ENCODE measurements around the gene SLPI. TPM values are rescaled to one million over a fixed set of nuclear protein-coding genes. Genes with fewer than 3 reads are reported as not detected.

SLPI gene
- polyA plus RNA-seq, 1 experiment, result 0.21 TPM

DNA sequence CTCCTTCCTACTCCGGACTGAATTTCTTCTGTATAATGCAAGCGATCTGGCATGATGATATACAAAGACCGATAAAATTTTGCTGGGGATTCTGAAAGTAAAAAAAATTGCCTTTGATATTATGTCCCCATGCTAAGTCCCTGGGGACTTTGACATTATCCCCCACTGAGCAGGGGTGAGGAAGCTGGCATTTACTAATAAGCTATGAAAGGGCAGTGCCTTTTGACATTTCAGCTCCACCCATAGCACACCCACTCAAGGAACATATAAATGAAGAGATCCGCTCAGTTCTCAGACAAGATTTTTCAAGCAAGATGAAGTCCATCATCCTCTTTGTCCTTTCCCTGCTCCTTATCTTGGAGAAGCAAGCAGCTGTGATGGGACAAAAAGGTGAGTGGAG, 33.3 kb downstream of the SLPI start, which contains the start of gene SEMG2:
SEMG2 (plus strand) TSS at position 298 of the 400 bp plus-strand sequence; CDS start at position 315, 17 bp downstream.
- TF ChIP-seq, protein P1, sequence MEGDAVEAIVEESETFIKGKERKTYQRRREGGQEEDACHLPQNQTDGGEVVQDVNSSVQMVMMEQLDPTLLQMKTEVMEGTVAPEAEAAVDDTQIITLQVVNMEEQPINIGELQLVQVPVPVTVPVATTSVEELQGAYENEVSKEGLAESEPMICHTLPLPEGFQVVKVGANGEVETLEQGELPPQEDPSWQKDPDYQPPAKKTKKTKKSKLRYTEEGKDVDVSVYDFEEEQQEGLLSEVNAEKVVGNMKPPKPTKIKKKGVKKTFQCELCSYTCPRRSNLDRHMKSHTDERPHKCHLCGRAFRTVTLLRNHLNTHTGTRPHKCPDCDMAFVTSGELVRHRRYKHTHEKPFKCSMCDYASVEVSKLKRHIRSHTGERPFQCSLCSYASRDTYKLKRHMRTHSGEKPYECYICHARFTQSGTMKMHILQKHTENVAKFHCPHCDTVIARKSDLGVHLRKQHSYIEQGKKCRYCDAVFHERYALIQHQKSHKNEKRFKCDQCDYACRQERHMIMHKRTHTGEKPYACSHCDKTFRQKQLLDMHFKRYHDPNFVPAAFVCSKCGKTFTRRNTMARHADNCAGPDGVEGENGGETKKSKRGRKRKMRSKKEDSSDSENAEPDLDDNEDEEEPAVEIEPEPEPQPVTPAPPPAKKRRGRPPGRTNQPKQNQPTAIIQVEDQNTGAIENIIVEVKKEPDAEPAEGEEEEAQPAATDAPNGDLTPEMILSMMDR (IDR thresholded peaks at IDR 0.05; ENCODE audit: insufficient read depth, low read depth, low read length), result no peak
- CTCF ChIA-PET, result interaction anchor here (1.6 kb wide), 1 partner anchor 177 kb away, joined by 5 read pairs; no protein-coding TSS in a partner anchor
- Histone ChIP-seq H3K36me3 (ENCODE audit: control insufficient read depth, insufficient read depth, low read length) (no peaks in the 10 kb centered on the region), H3K27me3 (ENCODE audit: control insufficient read depth, insufficient read depth, low read length) (peaks cover 5% of the 10 kb centered on the region), H3K4me3 (ENCODE audit: low read depth, low read length) (no peak within 1 kb of the TSS)
- POLR2A ChIA-PET, result no interaction called here
- DNase-seq (ENCODE audit: low read depth), result no peak

DNA sequence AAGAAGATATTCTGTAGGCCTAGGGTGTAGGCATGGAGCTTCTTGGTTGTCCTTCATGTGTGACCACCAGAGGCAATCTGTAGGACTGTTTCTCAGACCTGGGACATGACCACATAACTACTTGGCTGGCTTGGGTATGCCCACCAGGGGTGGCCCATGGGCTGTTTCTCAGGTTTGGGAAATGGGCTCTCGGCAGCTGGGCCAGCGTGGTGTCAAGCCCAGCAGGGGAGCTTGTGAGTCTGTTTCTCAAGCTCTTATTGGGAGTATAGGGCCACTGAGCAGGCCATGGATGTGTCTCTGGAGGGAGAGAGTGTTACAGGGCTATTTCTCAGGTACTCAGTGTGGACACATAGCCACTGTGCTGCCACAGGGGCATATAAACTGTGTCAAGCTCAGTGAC, 35.7 kb downstream of the SLPI start:
- DNase-seq (ENCODE audit: low read depth), result no peak
- TF ChIP-seq, protein P1 (IDR thresholded peaks at IDR 0.05; ENCODE audit: insufficient read depth, low read depth, low read length), result no peak
- POLR2A ChIA-PET, result no interaction called here
- CTCF ChIA-PET, result interaction anchor here (1.0 to 1.3 kb wide), 2 partner anchors 14 to 72 kb away, joined by 3 to 5 read pairs; no protein-coding TSS in a partner anchor
- no peak overlapping the region for H3K4me3 ChIP-seq (ENCODE audit: low read depth, low read length)
- peaks cover 5% of the 10 kb centered on the region for H3K27me3 ChIP-seq (ENCODE audit: control insufficient read depth, insufficient read depth, low read length)
- no peaks in the 10 kb centered on the region for H3K36me3 ChIP-seq (ENCODE audit: control insufficient read depth, insufficient read depth, low read length)

DNA sequence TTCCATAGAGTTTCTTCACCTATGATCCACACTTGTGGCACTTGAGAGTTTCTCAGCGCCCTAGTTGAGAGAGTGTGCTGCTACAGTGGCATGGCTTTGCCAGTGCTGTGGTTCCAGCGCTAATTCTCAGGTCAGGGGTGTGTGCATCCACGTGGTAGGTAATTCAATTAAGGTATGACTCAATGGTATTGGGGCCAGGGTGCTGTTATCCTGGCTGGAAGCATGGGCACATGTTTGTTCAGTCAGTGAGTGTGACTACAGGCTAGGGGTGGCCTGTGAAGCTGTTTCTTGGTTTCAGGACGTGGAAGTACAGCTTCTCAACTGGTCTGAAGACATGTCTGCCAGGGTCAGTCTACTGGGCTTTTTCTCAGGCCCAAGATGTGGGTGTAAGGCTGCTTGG, 36.2 kb downstream of the SLPI start:
- no peak overlapping the region for H3K4me3 ChIP-seq (ENCODE audit: low read depth, low read length)
- peaks cover 5% of the 10 kb centered on the region for H3K27me3 ChIP-seq (ENCODE audit: control insufficient read depth, insufficient read depth, low read length)
- no peaks in the 10 kb centered on the region for H3K36me3 ChIP-seq (ENCODE audit: control insufficient read depth, insufficient read depth, low read length)
- ChIA-PET CTCF (interaction anchor here (1.0 to 1.3 kb wide), 3 partner anchors 15 to 72 kb away, joined by 3 to 5 read pairs (median 3); no protein-coding TSS in a partner anchor), POLR2A (no interaction called here)
- TF ChIP-seq, protein P1 (IDR thresholded peaks at IDR 0.05; ENCODE audit: insufficient read depth, low read depth, low read length), result no peak
- no peak for DNase-seq (ENCODE audit: low read depth)

DNA sequence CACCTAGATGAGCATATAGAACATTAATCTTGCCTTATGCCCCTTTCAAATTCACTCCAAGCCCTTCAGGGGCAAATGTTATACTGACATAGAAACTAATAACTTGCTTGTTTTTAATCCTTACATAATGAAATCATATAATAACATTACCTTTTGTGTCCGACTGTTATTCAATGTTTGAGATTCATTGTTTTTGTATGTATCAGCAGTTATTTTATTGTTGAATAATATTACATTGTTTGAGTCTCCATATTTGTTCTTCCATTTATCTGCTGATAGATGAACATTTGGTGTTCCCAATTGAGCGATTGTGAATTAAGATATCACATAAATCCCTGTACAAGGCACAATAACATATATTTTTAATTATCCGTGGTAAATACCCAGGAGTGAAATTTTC, 41.5 kb downstream of the SLPI start:
- no peak for DNase-seq (ENCODE audit: low read depth)
- H3K4me3 ChIP-seq (ENCODE audit: low read depth, low read length), result no peak overlapping the region
- TF ChIP-seq, protein P1 (IDR thresholded peaks at IDR 0.05; ENCODE audit: insufficient read depth, low read depth, low read length), result no peak
- no peaks in the 10 kb centered on the region for H3K27me3 ChIP-seq (ENCODE audit: control insufficient read depth, insufficient read depth, low read length)
- ChIA-PET CTCF (no interaction called here), POLR2A (no interaction called here)
- no peaks in the 10 kb centered on the region for H3K36me3 ChIP-seq (ENCODE audit: control insufficient read depth, insufficient read depth, low read length)

DNA sequence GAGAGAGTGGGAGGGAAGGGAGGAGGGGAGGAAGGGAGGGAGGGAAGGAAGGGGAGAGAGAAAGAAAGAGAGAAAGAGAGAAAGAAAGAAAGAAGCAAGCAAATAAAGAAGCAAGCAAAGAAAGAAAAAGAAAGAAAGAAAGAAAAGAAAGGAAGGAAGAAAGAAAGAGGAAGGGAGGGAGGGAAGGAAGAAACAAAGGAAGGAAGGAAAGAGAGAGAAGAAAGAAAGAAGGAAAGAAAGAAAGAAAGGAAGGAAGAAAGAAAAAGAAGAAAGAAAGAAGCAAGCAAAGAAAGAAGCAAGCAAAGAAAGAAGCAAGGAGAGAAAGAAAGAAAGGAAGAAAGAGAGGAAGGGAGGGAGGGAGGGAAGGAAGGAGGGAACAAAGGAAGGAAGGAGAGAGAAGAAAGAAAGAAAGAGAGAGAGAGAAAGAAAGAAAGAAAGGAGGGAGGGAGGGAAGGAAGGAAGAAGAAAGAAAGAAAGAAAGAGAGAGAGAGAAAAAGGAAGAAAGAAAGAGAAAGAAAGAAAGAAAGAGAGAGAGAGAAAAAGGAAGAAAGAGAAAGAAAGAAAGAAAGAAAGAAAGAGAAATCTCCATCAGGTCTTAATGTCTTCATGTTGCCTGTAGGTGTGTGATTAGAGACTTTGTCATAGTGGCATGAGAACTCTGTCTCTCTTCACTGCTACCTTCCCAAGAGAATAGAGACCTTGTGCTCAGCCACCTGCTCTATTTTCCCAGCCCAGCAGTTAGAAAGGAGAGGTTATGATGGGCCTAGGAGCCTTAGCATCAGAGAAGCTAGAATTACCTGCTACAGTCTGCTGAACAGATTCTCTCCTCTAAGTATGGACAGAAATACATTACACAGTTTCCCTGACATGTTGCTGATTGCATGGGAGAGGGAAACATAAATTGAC, 42.5 kb downstream of the SLPI start:
- no peaks in the 10 kb centered on the region for H3K36me3 ChIP-seq (ENCODE audit: control insufficient read depth, insufficient read depth, low read length)
- peaks cover 1% of the 10 kb centered on the region; the same call in 1 of the 2 replicates for H3K27me3 ChIP-seq (ENCODE audit: control insufficient read depth, insufficient read depth, low read length)
- no peak overlapping the region for H3K4me3 ChIP-seq (ENCODE audit: low read depth, low read length)
- DNase-seq (ENCODE audit: low read depth), result no peak
- CTCF ChIA-PET, result no interaction called here
- POLR2A ChIA-PET, result no interaction called here
- TF ChIP-seq, protein P1 (IDR thresholded peaks at IDR 0.05; ENCODE audit: insufficient read depth, low read depth, low read length), result no peak

All from BJ (cell line).